GM18498 (cell line): ENCODE measurements around the gene RNF44.
"Not testable (repeated sequence)": the region's sequence is repeated elsewhere in the genome, so short reads cannot be mapped to it uniquely, and the experiment has no call there.

Experiments
- ATAC-seq: cut with Tn5 transposase; IDR thresholded peaks from one replicate; pipeline ENCODE4 v1.9.1; 2021; ENCODE audit warnings: mild to moderate bottlenecking, moderate library complexity; ENCODE audit not compliant: unreplicated experiment

Gene RNF44

DNA sequence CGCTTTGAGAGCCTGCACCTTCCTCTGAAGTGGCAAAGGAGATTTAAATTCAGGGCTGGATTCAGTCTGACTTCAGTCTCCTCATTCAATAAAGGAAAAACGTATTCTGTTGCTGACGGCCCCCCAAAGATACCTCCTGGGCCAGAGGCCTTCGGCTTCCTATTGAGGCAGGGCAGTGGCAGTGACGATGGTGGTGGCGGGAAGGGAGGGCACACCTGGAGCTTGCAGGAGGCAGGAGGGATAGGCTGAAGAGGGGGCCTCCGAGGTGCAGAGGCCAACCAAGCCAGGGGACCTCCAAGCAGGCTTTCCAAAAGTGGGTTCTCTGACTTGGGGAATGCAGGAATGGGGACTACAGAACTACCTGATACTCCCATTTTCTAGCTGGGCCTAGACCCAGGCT is 15.9 kb downstream of the RNF44 start:
- ATAC-seq, result no peak

- no peak for ATAC-seq
Observed at GRCh38 chr5:176519810-176520720, 17.1 kb downstream of the RNF44 start.

GRCh38 chr5:176517053-176517661 is 20.0 kb downstream of the RNF44 start:
- ATAC-seq, result no peak

DNA sequence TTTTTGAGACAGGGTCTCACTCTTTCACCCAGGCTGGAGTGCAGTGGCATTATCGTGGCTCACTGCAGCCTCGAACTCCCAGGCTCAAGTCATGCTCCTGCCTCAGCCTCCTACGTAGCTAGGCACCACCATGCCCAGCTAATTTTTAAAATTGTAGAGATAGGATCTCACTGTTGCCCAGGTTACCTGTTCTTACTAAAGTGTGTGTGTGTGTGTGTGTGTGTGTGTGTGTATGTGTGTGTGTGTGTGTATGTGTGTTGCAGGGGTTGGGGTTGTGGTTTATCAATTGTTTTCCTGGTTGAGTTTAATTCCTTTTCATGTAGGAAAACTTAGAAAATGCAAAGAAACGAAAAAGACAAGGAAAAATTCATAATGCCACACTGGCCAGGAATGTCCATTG is 21.8 kb downstream of the RNF44 start:
- ATAC-seq, result no peak

DNA sequence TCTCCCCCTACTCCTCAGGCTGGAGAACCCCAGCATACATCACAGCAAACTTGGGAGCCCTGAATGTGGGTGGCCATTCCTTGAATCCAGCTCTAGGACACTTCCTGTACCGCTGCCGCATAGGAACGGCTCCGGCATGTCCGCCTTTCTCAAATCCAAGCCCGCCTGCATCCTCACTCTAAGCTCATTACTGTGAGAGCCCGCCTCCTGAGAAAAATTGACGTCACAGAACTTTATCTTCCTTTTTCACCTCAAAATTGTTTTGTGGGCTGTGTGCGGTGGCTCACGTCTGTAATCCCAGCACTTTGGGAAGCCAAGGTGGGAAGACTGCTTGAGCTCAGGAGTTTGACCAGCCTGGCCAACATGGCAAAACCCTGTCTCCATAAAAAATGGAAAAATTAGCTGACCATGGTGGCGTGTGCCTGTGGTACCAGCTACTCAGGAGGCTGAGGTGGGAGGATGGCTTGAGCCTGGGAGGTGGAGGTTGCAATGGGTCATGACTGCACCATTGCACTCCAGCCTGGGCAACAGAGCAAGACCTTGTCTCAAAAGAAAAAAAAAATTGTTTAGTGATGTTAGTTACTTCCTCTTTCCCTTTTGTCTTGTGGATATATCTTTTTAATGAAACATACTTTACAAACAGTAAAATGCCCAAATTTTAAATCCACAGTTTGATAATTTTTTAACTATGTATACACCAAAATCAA is 22.8 kb downstream of the RNF44 start:
- ATAC-seq, result no peak

GRCh38 chr5:176513788-176514187 is 23.4 kb downstream of the RNF44 start:
- no peak for ATAC-seq

DNA sequence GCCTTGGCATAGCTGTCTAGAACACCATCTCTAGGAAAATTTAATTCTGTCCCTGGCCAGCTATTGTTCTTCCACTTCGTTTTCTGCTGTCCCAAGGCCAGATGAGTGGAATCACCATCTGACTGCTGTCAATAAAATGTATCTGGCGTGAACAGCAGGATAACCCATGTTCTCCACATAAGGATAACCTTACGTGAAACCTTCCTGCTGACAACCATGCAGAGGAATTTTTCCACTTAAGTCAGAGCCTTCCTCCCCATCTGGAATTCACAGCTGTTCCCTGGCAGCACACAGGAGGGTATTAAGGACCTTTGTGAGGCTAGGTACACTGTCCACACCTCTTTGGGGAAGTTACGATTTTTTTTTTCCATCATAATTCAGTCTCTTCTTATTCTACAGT is 28.6 kb downstream of the RNF44 start:
- ATAC-seq, result no peak

DNA sequence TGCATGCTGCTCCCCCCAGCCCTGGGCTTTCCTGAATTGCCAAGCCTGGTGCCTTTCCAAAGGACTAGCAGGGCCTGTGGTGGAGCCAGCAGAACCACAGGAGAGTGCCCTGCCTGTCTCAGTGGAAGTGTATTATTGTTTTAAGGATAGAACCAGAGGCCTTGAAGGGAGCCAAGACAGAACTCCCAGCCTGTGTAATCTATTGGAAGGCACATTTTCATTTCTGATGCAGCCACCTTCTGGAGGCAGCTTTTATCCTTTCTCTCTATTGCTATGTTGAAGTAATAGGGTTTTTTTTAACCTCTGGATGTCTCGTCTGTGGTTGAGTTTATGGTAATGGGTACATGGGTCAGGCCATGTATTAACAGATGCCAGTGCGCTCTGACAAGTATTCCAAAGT is 29.3 kb downstream of the RNF44 start:
- no peak for ATAC-seq

- ATAC-seq, result no peak
Observed at GRCh38 chr5:176503496-176503895, 33.7 kb downstream of the RNF44 start.

GRCh38 chr5:176501333-176501732 is 35.9 kb downstream of the RNF44 start:
- ATAC-seq, result no peak

DNA sequence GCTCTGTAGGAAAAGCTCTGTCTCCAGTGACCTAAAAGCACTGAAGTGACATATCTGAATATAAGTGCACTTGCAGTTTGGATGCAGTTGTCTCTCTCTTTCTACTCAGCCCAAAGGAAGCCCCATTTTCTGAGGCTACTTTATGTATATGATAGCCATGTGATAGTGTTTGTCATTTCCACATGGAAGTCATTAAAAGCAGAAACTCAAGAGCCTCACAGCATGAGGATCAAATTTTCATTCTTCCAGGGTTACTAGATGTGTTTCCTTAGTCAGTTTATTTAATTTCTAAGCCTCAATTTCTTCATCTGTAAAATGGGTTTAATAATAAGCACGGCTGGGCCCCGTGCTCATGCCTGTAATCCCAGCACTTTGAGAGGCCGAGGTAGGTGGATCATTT is 36.7 kb downstream of the RNF44 start:
- no peak for ATAC-seq

GRCh38 chr5:176499273-176499672 is 37.9 kb downstream of the RNF44 start:
- no peak for ATAC-seq

GRCh38 chr5:176497852-176498251 is 39.4 kb downstream of the RNF44 start:
- ATAC-seq, result no peak

- ATAC-seq, result no peak
Observed at GRCh38 chr5:176492431-176492830, 44.8 kb downstream of the RNF44 start.

GRCh38 chr5:176491901-176492300 is 45.3 kb downstream of the RNF44 start:
- ATAC-seq, result no peak

GRCh38 chr5:176491101-176491502 is 46.1 kb downstream of the RNF44 start:
- no peak for ATAC-seq

DNA sequence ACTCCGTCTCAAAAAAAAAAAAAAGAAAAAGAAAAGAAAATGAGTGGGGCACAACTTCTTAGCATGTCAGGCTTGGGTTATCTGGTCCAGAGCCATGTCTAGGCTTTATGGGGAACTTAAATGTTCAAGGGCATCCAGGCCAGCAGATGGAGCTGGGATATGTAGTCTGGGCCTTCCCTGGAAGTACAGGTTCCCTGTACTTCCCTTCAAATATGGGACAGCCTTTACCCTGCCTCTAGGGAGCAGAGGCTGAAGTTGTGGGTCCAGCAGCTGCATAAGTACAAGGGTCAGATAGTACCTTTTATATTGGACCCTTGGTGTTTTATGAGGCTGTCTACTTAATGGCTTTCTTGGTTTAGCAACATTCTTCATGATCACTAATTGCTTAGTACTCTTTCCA is 46.9 kb downstream of the RNF44 start:
- ATAC-seq, result no peak

DNA sequence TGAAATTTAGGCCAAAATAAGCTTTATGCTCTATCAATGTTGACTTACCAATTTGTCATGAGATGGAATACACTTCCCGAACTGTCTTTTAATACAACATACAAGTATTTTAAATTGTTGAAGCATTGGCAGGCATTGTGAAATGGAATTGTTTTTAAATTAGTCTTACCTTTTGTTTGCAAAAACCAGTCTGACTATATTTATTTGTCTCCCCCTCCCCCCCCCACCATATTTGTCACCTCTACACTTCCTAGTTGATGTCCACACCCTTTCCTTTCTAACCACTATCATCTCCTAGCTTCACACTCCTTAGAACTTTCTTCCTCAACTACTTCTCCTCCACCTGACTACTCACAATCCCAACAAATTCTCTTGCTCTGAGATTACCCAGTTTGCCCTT is 48.1 kb downstream of the RNF44 start:
- ATAC-seq, result no peak

- not testable (repeated sequence) for ATAC-seq
Observed at GRCh38 chr5:176487160-176487559, 50.0 kb downstream of the RNF44 start.

DNA sequence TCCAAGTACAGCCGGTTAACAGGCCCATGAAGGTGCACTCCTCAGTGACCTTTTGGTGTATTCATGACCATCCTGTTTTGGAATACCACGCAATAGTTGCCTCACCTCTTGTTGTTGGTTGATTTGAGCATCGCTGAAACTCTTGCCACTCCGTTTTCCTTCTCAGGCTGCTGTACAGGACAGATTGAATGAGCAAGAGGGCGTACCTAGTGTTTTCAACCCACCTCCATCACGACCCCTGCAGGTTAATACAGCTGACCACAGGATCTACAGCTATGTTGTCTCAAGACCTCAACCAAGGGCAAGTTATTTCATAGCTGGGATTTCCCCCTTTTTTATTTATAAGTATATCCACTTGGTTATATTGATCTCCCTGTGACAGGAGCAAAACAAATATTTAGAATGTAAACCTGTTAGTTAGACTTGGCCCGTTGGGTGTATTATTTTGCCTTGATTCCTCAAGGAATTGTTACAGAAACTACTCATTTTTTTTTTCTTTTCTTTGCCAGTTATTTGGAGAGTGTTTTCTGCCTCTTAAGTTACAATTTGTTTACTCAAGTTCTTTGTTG is 50.9 kb downstream of the RNF44 start:
- no peak for ATAC-seq

DNA sequence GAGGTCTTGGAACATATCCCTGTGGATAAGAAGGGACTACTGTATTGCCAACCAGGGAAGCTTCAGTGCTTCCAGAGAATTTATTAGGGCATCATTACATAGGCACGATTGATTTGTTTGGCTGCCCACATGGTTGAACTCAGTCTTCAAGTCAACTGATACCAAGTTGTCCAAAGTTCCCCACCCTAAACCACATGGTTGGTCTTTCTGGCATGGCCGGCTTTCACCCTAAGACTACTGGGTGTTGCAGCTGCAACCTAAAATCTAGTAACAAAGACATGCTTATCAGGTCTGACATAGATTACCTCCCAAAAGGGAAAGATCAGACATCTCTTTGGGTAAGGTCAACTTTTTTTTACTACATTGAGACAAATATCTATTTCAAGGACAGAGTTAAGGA is 52.0 kb downstream of the RNF44 start:
- ATAC-seq, result no peak
